GM18951 (cell line): Measurements from ENCODE around the gene FOXA3.

Experiments used
- POLR2A ChIP-seq: IDR thresholded peaks from 4 replicates; pipeline ENCODE4 v1.6.1; 2011; ENCODE audit warnings: mild to moderate bottlenecking; ENCODE audit not compliant: insufficient read length, insufficient read depth; ENCODE audit errors: extremely low read depth
- in situ Hi-C: fragments of 300-500 bp; cut with MboI; formaldehyde crosslinking; loops from one replicate; pipeline ENCODE4 v1.12.0; 2022; ENCODE audit warnings: low sequenced_read_pairs, mixed read lengths, inconsistent platforms; ENCODE audit not compliant: unreplicated experiment

Gene FOXA3

GRCh38 chr19:45872095-45872919 is 8.2 kb downstream of the FOXA3 start:
- in situ Hi-C loops: no loop called here
- no peak for TF ChIP-seq POLR2A

DNA sequence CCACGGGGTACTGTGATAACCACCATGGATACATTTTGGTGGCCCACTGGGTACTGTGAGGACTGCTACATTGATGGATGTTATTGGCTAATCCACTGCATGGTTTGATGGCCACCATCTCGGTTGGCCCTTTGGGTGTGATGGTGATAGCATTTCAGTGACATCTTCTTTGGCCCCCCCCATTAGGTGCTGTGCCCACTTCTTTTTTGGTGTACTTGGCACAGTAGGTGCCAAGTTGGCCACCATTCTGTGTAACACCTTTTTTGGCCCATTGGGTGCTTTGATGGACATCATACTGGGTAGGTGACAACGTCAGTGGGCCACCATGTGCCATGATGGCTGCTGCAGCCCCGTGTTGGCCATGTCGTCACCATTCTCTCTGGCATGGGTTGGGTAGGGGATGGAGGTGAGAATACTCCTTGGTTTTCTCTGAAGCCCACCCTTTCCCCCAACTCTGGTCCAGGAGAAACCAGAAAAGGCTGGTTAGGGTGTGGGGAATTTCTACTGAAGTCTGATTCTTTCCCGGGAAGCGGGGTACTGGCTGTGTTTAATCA is 9.2 kb downstream of the FOXA3 start:
- in situ Hi-C loops: no loop called here
- no peak for TF ChIP-seq POLR2A

- in situ Hi-C loops: no loop called here
- no peak for TF ChIP-seq POLR2A
These were observed 10.5 kb downstream of the FOXA3 start for GRCh38 chr19:45874620-45874966.

- no peak for TF ChIP-seq POLR2A
- in situ Hi-C loops: no loop called here
These were observed 12.0 kb downstream of the FOXA3 start for GRCh38 chr19:45876161-45876410.

DNA sequence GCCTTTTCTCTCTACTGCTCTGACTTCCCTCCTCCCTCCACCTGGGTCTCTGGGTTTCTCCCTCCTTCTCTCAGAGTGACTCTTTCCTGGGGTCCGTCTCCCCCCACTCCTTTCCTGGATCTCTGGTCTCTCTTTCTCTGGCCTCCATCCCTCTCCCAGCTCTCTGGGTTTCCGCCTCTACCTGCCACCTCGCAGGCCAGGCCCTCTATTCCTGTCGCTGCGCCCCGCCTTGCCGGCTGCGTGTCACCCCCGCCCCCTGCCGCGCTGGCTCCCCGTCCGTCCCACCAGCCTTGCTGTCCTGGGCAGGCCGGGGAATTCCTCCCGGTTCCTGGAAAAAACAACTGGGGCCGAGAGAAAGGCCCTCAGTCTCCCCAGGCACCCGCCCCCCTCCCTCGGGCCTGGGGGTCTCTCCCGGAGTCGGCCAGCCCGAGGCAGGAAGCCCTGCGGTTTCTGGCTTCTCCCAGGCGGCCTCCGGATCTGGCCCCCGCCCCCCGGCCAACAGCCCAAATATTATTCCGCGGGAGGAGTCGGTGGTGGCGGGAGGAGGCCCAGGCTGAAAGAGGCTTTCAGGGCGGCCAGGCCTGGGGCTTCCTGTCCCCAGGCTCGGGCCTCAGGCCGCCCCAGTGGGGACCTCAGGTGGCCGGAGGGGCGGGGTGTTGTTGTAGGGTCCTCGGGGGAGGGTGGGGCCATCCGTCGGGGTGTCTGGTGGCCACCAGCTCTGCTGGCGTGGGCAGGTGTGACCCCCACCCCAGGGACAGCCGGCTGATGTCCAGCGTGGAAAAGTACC is 12.5 kb downstream of the FOXA3 start:
- in situ Hi-C loops: no loop called here

GRCh38 chr19:45878043-45878794 is 14.1 kb downstream of the FOXA3 start:
- in situ Hi-C loops: no loop called here
- no peak for TF ChIP-seq POLR2A

More for the DNA sequence above, 12.5 kb downstream of the FOXA3 start:
- TF ChIP-seq POLR2A: peak; percentile 40

DNA sequence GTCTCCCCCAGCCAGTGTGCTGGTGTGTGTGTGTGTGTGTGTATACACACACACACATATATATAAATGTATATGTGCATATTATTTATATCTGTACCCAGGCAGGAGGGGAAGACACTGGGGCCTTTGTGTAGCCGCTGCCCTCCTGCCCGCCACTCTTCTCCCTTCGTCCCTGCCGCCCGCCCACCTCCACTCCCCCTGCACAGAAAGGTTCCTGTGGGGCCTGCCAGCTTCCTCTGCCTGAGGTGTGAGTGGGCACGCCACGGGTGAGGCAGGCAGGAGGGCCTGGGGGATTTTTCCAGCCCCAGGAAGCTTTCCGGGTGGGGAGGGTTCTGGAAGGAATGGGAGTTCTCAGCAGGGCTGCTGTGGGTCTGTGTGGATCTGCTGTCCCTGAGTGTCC is 14.9 kb downstream of the FOXA3 start:
- in situ Hi-C loops: no loop called here

GRCh38 chr19:45879971-45880370 is 15.8 kb downstream of the FOXA3 start:
- no peak for TF ChIP-seq POLR2A
- in situ Hi-C loops: no loop called here

More for the DNA sequence above, 14.9 kb downstream of the FOXA3 start:
- no peak for TF ChIP-seq POLR2A

DNA sequence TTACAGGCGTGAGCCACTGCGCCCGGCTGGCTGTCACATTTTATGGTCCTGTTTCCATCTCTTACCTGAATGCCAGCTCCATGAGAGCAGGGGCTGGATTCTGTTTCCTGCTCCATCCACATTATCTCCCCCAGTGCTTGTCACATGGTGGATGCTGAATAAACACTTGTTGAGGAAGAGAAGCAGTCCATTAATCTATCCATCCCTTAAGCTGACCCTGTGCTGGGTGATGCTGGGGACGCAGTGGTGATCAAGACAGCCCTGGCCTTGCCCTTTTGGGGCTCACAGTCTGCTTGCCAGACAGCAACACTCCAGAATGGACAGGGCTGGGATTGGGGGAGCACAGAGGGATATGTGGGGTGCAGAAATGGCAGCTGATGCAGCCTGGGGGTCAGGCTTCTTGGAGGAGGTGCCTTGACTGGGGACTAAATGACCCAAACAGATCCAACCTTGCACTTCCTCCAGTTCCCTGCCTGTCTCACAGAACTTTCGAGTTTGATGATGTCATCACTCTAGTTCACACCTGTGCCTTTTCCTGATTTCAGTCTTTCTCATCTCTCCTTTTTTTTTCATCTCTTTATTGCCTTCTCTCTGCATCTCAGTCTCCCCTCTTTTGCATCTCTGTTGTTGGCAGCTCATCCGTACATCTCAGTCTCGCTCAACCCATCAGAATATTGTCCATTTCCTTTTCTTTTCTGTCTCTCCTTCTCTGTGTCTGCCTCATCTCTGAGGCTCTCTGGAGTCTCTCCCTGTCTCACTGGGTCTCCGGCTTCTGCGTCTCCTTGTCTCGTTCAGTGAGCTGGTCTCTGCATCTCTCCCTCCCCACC is 17.2 kb downstream of the FOXA3 start:
- in situ Hi-C loops: no loop called here
- no peak for TF ChIP-seq POLR2A

GRCh38 chr19:45881909-45882528 is 17.9 kb downstream of the FOXA3 start:
- TF ChIP-seq POLR2A: no peak
- in situ Hi-C loops: no loop called here

DNA sequence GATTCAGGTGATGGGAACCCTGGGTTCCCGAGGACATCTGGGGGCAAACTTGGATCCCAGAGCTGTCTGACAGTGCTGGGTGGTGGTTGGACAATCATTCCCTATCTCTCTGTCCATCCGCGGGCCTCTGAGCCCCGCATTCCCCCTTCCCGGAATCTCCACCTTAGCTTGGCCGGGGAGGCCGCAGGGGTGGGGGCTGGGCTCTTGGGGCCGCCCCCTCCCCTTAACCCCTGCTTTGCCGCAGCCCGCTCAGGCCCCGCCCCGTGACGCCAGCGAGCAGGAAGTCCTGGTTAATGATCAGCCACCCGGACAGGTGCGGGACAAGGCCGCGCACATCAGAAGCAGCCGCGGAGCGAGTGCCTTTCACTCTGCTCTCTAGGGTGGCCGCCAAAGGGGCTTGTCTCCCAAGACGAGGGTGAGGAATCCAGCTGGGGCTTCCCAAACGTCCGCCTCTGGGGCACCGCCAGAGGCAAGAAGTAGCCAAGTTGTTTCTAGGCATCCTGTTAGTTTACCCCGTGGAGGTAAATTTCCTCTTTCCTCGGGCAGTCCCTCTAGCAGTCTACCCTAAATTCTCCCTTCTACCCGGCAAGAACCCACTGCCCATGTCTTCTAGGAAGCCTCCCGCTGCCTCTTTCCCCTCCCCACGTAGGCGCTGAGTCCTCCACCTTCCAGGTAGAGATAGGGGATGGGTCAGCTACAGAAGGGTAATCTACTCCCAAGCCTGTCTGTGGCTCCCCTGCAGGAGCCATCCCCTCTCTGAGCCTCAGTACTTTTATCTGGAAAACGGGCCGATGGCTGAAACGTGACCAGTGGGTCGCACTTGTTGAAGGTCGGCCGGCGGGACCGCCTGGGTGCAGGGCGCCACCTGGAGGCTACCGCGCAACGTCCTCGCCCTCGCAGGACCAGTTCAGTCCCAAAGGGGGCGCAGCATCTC is 18.8 kb downstream of the FOXA3 start:
- TF ChIP-seq POLR2A: peak; percentile 87
- in situ Hi-C loops: no loop called here

- no peak for TF ChIP-seq POLR2A
- in situ Hi-C loops: no loop called here
These were observed 19.4 kb downstream of the FOXA3 start for GRCh38 chr19:45883586-45883880.
